Bronchial epithelial cell (primary cell): Measurements from ENCODE around the gene PAIP2. TPM values are rescaled to one million over a fixed set of nuclear protein-coding genes. Genes with fewer than 3 reads are reported as not detected.

Experiments
- DNase-seq: peaks from one replicate; pipeline ENCODE4 v3.0.0-alpha.2; 2010; ENCODE audit warnings: low read depth
- FAIRE-seq: peaks from 2 replicates; lab custom pipeline; 2011; peaks lifted over from hg19 to GRCh38; lab: Jason Lieb, UNC
- H3K27me3 ChIP-seq: 2 replicates; pipeline ENCODE4 v1.5.1; 2011; ENCODE audit warnings: low read length; ENCODE audit not compliant: control insufficient read depth, insufficient read depth
- H3K36me3 ChIP-seq: 2 replicates; pipeline ENCODE4 v1.5.1; 2011; ENCODE audit warnings: low read length; ENCODE audit not compliant: control insufficient read depth, insufficient read depth
- H3K4me3 ChIP-seq: 2 replicates; pipeline ENCODE4 v1.5.1; 2011; ENCODE audit warnings: mild to moderate bottlenecking, low read depth, low read length, control low read depth
- CTCF ChIP-seq: IDR thresholded peaks from 2 replicates; pipeline ENCODE4 v1.5.1; 2011; ENCODE audit warnings: mild to moderate bottlenecking, moderate library complexity, low read length, control low read depth, inconsistent platforms; ENCODE audit not compliant: insufficient read depth, severe bottlenecking
- total RNA-seq: library from RNA; depleted of rRNA; stranded (reverse); fragments of >200 nt; gene quantifications from 2 replicates; pipeline ENCODE4 v1.2.1, GENCODE V29; 2014

PAIP2 gene
- total RNA-seq, 1 donor from 2014 or later, result 68.7 TPM

DNA sequence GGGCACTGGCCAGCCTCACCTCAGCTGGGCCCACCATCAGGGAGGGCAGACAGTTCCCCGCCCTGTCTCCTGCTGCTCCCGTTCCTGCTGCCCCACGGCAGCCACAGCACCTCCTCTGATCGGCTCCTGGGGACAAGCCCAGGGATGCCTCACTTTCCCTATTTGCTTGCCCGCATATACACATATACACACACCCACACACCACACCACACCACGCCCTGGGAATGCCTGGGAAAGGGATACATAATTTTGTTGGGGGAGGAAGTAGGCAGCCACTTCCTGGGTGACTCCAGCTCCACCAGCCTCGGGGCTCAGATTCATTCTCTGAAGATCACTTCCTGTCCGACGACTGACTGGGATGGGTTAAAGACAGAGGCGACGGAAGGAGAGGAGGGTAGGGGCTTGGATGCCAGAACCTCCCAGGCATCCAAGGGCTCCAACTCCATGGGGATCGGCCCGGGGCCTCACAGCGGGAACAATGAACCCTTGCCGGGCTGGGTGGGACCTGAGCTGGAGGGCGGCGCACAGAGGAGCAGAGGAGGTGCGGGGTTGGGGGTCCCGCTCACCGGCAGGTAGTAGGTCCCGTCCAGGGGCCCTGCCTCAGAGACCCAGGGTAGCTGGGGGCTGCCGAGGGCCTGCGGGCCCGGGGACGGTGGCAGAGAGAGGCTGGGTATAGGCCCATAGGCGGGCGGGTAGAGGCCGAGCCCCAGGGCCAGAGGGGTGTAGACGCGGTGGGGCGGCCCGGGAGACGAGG, 50.1 kb downstream of the PAIP2 start:
- DNase-seq (peak; percentile 94), FAIRE-seq (peak; percentile 55)
- H3K27me3 ChIP-seq, result no peaks in the 10 kb centered on the region
- no peaks in the 10 kb centered on the region for H3K36me3 ChIP-seq
- no peak for TF ChIP-seq CTCF
- peak overlapping the region; percentile 43 for H3K4me3 ChIP-seq

DNA sequence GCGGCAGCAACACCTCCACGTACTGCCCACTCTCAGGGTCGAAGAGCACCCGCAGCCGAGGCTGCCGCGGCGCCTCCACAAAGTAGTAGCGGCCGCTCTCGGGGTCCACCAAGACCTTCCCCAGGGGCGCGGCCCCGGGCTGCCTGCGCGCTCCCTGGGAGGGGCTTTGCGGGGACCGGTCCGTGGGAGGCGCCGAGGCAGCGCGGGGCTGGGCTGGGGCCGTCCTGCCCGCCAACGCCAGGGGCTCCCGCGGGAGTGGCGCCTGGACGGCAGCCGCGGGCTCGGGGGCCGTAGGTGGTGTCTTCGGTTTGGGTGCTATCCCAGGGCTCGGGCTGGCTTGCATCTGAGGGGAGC, 50.6 kb downstream of the PAIP2 start:
- FAIRE-seq (no peak), DNase-seq (no peak)
- no peak for TF ChIP-seq CTCF
- no peaks in the 10 kb centered on the region for H3K36me3 ChIP-seq
- no peaks in the 10 kb centered on the region for H3K27me3 ChIP-seq
- H3K4me3 ChIP-seq, result peak overlapping the region; percentile 43

DNA sequence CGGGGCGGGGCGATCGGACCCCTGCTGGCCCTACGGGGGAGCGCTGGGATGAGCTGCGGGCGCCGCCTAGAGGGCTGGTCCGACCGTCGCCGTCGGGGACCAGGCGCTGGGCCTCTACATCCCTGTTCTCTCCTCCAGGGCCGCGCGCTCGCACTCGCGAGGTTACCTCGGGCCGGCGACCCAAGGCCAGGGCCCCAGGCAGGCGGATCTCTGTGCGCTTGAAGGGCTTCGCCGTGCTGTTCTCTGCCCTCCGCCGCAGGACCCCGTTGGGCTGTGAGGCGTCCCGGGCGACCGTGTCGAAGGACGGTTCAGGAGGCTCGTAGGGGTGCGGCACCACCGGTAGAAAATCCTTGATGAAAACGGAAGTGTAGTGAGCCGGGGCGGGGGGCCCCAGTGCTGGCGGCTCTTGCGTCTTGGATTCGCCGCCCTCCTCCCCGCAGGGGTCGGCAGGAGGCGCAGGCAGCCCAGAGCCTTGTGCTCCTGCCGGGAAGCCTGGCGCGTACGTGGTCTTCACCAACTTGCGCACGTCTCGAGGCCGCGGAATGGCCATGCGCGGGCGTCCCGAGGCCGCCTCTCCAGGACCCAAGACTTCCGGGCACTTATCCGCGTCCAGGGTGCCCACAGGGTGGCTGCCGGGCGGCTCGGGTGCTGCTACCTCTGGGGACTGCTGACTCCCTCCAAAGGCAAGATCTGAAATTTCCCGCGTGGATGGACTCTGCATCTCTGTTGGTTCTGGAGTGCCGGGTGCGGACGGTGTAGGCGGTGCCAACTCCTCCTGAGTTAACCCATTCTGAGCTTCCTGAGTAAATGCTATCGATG, 51.2 kb downstream of the PAIP2 start:
- no peaks in the 10 kb centered on the region for H3K36me3 ChIP-seq
- FAIRE-seq (no peak), DNase-seq (peak; percentile 54)
- peak; percentile 80 for TF ChIP-seq CTCF
- no peaks in the 10 kb centered on the region for H3K27me3 ChIP-seq
- H3K4me3 ChIP-seq, result peak overlapping the region; percentile 43

- DNase-seq (no peak), FAIRE-seq (no peak)
- H3K4me3 ChIP-seq, result peak overlapping the region; percentile 43
- no peaks in the 10 kb centered on the region for H3K27me3 ChIP-seq
- no peak for TF ChIP-seq CTCF
- no peaks in the 10 kb centered on the region for H3K36me3 ChIP-seq
Measured at GRCh38 chr5:139393497-139394122, 52.0 kb downstream of the PAIP2 start.

GRCh38 chr5:139394123-139394653, 52.5 kb downstream of the PAIP2 start:
- no peaks in the 10 kb centered on the region for H3K36me3 ChIP-seq
- no peak for DNase-seq
- peak; percentile 57 for TF ChIP-seq CTCF
- FAIRE-seq, result no peak
- peak overlapping the region; percentile 43 for H3K4me3 ChIP-seq
- no peaks in the 10 kb centered on the region for H3K27me3 ChIP-seq
